Spleen (tissue), 7 donors: ENCODE results near the gene IL17RB.

ENCODE experiments used
- POLR2AphosphoS5 ChIP-seq, 3 donors: sonication (generic); formaldehyde crosslinking; IDR thresholded peaks; one replicate each; pipeline ENCODE4 v1.5.1; 2017; ENCODE audit warnings: antibody characterized with exemption in 3 of 3
- TF ChIP-seq, protein P1 (sequence below), 11 experiments: fragments of 200-600 bp in 7 of 11; fragments of 450-650 bp in 4 of 11; sonication (generic) in 4 of 11; IDR thresholded peaks in 8 of 11; conservative IDR thresholded peaks in 3 of 11; 1 replicate in 7 of 11; 2 replicates in 4 of 11; pipeline versions ENCODE4 v1.4.0 to v1.8.0; 2016 to 2021; ENCODE audit warnings: antibody characterized with exemption in 11 of 11, inconsistent platforms in 4 of 11, mild to moderate bottlenecking in 1 of 11
- donor health status: DM: no; HTN: no; CAD: no; lungs with moderate emphysema.
- donor health status: DM: no; HTN: no; CAD: no.
- donor health status: DM: no; HTN: no; CAD: no.

DNA sequence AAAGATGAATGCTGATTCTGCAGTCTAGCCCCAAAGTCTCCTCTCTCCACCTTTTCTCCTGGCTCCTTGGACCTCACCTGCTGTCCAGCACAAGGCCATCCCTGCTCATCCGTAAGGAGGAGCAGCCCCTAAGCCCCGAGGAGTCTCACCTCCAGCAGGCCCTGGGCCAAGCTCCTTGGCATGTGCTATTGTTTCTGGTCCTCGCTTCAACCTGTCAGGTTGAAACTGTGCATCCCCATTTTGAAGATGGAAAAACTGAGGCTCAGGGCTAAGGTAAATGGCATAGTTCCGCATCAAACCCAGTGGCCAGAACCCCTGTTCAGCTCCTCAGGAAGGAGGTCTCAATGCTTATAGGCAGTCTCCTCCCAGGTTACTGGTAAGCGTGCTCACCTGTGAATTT lies 26.3 kb upstream of the IL17RB start:
- no peak for TF ChIP-seq POLR2AphosphoS5 (IDR thresholded peaks at IDR 0.05)
- TF ChIP-seq, protein P1, sequence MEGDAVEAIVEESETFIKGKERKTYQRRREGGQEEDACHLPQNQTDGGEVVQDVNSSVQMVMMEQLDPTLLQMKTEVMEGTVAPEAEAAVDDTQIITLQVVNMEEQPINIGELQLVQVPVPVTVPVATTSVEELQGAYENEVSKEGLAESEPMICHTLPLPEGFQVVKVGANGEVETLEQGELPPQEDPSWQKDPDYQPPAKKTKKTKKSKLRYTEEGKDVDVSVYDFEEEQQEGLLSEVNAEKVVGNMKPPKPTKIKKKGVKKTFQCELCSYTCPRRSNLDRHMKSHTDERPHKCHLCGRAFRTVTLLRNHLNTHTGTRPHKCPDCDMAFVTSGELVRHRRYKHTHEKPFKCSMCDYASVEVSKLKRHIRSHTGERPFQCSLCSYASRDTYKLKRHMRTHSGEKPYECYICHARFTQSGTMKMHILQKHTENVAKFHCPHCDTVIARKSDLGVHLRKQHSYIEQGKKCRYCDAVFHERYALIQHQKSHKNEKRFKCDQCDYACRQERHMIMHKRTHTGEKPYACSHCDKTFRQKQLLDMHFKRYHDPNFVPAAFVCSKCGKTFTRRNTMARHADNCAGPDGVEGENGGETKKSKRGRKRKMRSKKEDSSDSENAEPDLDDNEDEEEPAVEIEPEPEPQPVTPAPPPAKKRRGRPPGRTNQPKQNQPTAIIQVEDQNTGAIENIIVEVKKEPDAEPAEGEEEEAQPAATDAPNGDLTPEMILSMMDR (IDR thresholded peaks at IDR 0.05 in 8 of 11, conservative IDR thresholded peaks at IDR 0.05 in 3 of 11): no peak
